Measurements from ENCODE around the gene SLC35A5.
A peak's percentile ranks its signal among the peaks of the same experiment; 100 is the strongest.

Gene SLC35A5

DNA sequence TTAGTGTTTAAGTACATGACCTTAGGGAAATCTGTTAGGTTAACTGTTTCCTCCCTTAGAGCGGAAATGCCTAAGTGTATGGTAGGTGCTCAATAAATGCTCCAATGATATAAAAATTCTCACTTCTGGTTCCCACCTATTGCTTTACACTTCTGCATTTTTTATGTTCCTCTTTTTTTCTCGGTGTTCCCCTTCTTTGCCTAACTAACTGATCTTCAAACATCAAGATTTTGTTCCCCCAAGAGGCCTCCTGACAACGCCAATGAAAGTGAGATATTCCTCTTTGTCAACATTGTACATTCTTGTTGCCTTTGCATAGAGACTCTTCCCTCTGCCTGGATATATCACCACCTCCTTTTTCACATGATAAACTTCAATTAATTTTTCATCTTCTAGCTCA is 17.4 kb downstream of the SLC35A5 start:
- DNase-seq: no peak

DNA sequence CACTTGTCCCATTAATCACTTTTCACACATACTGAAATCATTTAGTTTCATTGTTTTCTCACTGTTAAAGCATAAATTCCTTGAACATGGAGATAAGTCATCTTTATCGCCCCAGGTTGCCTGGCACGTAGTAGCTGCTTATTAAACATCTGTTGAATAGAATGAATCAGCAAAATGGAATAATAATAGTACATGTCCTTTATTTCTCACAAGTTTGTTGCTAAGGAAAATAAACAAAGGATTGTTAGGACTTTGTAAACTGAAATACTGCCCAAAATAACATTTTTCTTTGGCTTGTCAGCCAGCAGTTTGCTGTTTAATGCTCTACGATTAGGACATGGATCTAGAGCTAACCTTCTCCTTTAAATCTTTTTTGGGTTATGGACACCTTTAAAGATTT is 17.9 kb downstream of the SLC35A5 start:
- DNase-seq: no peak

DNA sequence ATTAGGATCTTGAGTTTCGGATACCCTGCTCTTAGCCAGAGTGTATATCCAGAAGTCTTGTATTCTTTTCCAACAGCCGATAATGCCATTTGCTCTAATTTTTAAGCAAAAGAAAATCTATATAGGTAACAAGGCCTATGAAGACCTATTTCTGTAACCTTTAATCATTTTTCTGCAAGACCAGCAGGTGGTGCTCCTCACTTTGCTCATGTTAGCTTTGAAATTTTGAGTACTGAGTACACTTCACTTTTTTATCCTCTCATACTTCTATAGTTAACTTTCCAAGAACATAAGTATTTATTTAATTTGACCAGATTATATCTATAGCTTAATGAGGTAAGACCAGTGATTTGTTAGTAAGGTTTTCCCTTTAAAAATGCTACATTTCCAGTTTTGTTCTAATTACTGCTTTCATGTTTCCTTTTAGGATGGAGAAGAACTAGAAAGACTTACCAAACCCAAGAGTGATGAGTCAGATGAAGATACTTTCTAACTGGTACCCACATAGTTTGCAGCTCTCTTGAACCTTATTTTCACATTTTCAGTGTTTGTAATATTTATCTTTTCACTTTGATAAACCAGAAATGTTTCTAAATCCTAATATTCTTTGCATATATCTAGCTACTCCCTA is 20.5 kb downstream of the SLC35A5 start:
- peak; percentile 64 for DNase-seq

DNA sequence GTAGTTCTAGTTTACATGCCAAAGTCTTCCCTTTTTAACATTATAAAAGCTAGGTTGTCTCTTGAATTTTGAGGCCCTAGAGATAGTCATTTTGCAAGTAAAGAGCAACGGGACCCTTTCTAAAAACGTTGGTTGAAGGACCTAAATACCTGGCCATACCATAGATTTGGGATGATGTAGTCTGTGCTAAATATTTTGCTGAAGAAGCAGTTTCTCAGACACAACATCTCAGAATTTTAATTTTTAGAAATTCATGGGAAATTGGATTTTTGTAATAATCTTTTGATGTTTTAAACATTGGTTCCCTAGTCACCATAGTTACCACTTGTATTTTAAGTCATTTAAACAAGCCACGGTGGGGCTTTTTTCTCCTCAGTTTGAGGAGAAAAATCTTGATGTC is 21.3 kb downstream of the SLC35A5 start:
- no peak for DNase-seq

DNA sequence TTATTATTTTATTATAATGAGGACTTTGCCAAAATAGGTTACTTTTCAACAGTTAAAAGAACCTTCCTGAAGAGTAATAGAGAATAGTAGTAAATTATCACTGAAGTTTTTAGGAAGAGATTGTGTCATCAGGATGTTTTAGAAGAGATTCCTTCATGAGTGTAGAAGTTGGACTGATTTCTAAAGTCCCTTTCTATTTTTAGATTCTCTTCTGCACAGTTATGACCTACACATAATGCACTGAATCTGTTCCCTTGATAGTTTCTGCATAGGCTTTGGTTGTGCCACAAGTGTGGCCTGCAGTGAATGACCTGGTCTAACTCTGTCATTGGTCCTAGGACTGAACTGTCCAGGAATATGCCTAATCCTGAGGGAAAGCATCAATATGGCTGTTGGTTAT is 23.9 kb downstream of the SLC35A5 start:
- DNase-seq: no peak

DNA sequence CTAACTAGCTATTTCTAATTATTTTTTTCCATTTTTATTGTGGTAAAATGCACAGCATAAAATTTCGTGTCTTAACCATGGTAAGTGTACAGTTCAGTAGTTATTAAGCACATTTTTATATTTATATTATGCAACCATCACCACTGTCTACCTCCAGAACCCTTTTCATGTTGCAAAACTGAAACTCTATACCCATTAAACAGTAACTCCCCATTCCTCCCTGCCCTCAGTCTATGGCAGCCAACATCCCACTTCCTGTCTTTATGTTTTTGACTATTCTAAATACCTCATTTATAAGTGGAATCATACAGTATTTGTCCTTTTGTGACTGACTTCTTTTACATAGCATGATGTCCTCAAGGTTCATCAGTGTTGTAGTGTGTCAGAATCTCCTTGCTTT is 25.5 kb downstream of the SLC35A5 start:
- DNase-seq: no peak

DNA sequence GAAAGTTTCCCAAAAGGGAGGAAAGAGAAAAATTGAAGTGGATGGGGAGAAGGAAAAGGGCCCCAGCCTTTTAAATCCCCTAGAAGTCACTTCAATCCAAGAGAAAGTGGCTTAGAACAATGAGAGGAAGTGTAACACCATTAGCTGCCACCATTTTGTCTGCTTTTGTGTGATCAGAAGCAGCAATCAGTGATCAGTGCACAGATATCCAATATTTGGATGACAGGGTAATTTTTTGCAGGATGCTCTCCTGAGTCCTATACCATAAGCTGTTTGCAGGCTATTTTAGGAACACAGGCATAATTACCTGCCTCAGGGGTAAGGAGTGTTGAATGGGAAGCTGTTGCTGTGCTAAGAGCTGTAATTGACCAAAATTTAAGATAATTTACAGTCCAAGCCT is 31.4 kb downstream of the SLC35A5 start:
- DNase-seq: no peak

DNA sequence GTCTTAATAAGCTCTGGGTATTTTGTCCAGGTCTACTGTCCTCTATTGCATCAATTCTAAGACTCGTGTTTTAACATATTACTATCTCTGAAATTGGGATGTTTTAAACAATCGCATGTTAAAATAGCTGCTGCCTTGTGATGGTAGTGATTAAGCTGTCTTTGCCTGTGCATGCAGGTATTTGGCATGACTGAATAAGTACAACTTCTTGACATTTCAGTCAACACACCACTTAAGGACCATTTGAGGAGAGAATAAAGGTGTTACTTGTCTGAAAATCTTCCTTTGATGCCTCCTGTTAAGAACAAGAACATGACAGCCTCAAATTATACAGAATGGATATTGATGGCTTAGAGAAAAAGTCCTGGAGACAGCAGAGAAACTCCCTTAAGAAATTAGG is 33.0 kb downstream of the SLC35A5 start:
- DNase-seq: no peak

DNA sequence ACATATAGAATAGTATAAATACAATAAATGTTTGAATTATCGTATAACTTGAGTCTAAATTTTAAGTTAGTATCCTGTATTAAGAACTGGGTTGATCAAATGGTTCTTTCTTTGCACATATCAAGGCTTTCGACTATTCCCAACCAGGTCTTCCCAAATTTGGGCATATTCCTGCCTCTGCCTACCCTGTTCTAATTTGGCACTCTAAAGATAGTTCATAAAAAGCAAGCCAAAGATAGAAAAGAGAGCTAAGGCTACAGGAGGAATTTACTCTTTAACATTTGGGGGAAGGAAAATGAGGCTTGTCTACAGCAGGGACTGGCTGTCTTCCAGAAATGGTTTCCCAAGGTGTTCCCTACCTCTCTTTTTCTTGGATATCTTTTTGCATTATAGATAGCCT is 36.1 kb downstream of the SLC35A5 start:
- no peak for DNase-seq

DNA sequence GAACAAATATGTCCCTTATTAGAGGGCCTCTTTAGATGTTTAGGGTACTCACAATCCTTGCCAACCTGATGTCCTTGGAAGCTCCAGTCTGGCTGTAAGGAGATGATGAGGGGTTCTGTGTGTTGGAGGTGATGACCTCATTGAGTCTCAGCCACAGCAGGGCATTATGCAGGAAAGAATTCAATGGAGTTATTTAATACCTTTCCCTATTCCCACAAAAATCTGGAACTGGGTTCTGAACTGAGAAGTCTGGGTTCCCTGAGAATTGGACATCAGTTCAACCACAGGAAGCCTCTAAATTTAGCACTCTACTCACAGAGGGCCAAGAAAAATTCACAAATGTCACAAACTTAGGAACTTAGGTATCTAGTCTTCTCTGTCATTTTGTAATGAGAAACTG is 36.9 kb downstream of the SLC35A5 start:
- no peak for DNase-seq

DNA sequence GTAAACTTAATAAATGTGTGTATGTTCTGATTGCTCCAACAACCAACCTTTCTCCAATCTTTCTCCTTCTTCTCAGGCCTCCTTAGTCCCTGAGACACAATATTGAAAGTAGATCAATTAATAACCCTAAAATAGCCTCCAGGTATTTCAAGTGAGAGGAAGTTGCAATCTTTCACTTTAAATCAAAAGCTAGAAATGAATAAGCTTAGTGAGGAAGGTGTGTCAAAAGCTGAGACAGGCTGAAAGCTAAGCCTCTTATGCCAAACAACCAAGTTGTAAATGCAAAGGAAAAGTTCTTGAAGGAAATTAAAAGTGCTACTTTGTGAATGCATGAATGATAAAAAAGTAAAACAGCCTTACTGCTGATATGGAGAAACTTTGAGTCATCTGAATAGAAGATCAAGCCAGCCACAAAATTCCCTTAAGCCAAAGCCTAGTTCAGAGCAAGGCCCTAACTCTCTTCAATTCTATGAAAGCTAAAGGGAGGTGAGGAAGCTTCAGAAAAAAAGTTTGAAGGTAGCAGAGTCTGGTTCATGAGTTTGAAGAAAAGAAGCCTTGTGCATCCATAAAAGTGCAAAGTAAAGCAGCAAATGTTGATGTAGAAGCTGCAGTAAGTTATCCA is 40.5 kb downstream of the SLC35A5 start:
- no peak for DNase-seq

DNA sequence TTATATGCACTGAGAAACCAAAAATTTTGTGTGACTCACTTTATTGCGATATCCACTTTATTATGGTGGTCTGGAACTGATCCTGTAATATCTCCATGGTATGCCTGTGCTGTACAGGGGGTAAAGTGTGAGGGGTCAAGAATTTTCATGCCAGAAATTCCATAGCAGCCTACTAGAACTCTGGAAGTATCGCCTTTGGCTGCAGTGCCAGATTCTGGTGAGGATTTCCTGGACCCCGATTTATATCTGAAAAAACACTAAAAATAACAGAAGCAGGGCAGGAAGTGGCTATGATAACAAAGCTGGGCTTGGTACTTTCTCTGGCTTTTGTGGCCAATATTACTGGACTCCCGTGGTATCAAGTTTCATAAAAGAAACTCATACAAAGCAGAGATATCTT is 42.7 kb downstream of the SLC35A5 start:
- DNase-seq: no peak

DNA sequence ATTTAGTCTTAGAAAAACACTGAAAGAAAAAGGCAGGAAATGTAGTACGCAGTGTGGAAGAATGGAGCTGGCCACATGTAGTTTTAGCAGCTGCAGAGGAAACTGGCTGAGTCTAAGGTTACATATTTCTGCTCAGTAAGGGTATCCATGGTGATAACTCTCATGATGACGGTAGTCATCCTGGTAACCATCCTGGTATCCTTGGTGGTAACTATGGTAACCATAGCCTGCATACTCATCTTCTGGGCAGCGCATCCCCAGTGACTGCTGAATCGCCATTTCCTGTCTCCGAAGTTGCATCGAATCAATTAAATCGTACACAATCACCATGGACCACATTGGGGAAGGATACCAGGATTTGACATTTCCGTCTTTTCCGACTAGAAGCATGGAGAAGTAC is 43.4 kb downstream of the SLC35A5 start:
- peak; percentile 58 for DNase-seq

DNA sequence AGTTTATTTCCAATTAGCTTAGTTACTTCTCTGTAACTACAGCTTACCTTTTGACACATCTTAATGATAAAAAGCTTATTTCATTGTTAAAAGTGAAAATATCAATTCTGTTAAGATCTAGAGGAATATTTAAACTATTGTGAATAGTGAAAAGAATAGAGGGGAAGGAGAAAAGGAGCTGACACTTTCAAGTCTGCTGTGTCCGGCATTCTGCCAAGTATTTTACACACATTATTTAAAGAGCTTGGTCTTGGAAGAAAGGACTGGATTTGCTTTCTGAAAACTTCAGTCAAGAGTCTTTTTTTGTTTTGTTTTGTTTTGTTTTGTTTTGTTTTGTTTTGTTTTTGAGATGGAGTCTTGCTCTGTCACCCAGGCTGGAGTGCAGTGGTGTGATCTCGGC is 44.3 kb downstream of the SLC35A5 start:
- no peak for DNase-seq

DNA sequence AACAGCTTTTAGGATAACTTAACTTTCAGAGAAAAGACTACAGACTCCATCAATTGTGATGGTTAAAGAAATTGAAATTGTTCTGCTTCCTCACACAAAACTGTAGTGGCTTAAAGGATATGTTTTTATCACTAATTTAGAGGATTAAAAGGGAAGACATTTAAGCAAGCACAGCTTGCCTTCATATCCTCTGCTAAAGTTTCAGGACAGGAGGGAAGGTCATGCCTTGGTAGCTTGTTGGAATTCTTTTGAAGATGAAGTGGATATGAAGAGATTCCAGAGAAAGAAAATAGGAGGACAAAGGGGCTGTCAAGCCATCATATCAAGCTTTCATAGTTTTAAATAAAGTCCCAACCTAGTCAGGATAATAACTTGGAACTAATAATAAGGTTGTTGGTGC is 46.0 kb downstream of the SLC35A5 start:
- DNase-seq: no peak

DNA sequence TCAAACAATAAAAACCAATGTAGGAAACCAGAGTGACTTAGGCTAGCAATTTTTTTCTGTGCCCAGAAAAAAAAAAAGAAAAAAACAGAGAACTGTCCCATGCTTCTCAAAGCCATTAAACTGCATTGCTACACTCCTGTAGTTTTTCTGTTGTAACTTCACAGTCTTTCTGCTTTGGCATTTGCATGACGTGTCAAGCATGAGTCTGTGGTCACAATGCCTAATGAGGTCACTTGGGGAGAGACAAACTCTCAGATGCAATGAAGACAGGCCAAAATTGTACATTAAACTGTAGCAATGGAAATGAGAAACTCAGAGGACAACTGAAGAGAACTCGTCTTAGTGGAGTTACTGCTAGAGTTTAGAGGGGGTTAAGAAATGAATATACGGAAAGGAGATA is 48.3 kb downstream of the SLC35A5 start:
- no peak for DNase-seq

DNA sequence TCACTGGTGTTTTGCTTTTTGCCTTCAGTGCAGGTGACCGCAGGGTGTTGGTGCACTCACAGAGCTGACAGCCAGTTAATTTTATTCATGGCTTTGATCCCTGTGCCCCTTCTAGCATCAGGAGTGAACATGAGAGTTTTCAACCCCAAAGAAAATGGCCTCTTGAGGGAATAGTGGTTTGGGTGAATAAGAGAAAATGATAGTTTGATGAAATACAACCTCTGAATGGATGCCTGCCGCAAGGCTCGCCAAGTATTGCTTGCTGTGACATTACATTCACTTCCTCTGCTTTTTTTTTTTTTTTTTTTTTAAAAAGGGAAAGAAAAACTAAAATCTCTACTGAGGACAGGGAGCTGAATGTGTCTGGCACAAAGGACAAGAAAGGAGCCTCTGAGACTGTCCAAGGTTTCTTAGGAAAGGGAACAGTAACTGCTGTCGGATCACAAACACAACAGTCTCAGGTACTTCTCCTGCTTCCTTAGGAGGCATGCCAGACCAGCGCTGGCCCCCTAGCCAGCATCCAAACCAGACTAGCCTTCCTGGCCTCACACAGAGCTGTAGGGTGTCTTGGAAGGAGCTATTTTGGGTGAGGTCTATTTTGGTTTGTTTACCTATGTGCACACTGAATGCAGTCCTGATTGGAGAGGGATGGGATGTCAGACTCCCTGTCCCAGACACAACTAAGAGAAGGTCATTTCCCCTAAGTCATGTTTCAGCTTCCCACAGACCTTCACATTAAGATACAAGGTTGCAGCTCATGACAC is 50.1 kb downstream of the SLC35A5 start:
- peak; percentile 28 for DNase-seq

DNA sequence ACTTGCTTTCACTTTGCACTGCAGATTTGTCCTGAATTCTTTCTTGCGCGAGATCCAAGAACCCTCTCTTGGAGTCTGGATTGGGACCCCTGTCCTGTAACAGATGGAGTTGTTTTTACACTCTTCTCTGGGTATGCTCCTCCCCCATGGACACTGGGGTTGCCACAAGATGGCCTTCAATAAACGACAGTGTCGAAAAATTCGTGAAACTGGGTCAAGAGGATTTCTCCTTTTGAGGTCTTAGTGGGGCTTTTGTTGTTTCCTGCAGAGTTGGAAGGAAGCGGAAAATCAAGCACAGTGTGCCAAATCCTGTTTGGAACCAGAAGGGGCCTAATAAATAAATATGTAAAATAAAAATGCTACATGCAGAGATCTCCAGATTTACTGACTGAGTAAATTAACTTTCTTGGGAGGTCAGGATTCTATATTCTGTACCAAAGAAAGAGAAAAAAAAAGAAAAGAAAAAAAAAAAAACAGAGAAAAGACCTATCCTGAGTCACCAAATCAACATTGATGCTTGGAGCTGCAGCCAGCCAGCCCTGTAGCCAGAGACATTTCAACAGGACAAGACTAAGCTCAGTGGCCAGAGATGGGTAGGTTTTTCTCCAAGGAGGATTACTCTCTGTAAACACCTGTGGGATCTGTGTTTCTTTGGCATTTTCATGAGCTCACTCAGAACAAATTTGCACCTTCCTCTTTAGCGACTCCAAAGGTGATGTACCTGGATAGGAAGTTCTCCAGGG is 54.3 kb downstream of the SLC35A5 start:
- DNase-seq: no peak

DNA sequence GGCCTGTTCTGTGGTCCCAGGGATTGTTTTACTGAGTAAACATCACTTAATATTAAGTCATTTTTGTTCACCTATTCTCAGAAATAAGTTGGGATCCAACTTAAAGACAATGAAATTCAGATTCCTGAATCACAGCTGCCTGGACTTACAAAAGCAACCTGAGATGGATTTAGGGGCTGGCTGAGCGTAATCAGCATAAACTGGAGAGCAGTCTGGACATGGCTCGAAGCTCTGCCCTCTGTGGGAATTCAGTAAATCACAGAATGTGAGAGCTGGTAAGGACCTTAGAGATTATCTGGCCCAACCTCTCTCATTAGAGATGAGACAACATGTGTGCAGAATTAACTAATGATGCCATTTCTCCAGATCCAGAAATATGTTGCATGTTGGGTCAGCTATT is 55.4 kb downstream of the SLC35A5 start:
- DNase-seq: no peak

DNA sequence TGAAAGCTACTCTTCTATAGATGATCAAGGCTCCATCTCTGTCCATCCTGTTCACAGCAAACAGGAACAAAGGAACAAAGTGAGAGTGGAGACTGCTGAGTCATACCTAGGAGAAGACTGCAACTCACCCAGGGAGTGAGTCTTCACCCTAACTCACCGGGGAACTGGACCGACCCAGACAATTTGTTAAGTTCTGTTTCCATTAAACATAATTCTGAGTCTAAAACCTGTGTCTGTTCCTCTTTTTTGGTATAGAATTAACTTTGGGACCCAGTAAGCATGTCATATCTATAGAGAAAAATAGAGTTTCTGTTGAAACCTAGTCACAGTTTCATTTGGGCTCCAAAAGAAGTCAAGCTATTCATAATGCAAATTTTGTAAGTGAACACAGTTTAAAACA is 57.5 kb downstream of the SLC35A5 start:
- no peak for DNase-seq

DNA sequence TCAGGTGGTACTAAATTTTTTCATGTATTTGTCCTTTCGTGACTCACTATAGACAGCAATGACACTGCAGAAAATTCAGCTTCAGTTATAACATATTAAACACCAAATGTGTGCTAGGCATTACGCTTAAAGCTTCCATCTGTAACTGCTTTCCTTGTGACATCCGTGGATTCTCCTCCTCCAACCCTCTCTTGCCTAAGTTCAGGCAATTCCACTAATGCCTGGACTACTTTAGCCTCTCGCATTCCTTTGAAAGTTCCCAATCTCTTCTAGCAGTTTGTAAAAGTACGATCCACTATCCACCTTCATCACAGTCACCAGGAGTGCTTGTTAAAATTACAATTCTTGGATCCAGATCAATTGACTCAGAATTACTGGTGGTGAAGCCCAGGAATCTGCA is 61.4 kb downstream of the SLC35A5 start:
- DNase-seq: no peak

DNA sequence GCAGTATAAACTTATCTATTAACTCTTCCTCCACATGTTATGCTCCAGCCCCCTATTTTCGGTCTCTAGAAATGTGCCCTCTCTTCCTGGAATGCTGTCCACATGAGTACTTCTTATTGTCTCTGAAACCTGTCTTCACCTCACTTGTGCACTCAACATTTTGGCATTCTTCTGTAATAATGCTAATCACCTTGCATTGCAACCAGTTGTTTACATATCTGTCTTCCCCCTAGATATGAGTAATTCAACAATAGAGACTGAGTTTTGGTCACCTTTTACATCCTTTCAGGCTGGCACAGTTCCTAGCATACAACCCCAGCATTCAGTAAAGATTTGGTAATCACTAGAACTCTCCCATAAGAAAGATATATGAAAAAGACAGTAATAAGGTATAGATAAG is 61.9 kb downstream of the SLC35A5 start:
- DNase-seq: no peak

DNA sequence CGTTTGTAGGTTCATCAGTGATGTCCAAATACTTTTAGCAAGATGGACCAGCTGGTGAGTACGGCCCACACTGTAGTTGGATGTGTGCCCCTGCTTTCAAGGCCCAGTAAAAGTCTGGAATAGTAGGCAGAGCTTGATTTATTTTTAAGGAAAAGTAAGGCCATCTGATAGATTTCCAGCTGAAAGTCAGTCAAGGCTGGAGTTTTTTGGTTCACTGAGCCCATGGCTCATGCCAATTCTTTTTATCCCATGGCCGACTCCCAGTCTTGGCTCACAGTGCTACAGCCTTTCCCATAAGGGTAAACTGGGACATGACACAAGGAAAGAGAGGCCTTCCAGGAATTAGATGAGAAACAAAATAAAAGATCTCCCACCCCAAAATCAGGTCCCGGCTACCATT is 65.6 kb downstream of the SLC35A5 start:
- peak; percentile 50 for DNase-seq
